Measurements from ENCODE around the gene MAMLD1. TPM values are rescaled to one million over a fixed set of nuclear protein-coding genes. Genes with fewer than 3 reads are reported as not detected.

Gene MAMLD1
- total and polyA plus RNA-seq, 9 of the 15 experiments (the other 6 are each of a cell fraction or from before 2014, with no cell fraction given): 0.12 to 0.18 TPM; not detected in 7

- Histone ChIP-seq H4K20me1 (replicated peaks; ENCODE audit: control insufficient read depth, insufficient read depth, low read length) (no peaks in the 10 kb centered on the region), H3K79me2 (ENCODE audit: control insufficient read depth, insufficient read depth, low read length) (no peaks in the 10 kb centered on the region), H2AFZ (ENCODE audit: low read depth, low read length) (no peak overlapping the region), H3K9me3 (replicated peaks; ENCODE audit: control insufficient read depth, insufficient read depth, low read depth, low read length) (no peaks in the 10 kb centered on the region), H3K27me3 (ENCODE audit: control insufficient read depth in 2 of 2, insufficient read depth in 2 of 2, low read length in 2 of 2) (peaks cover 0 to 36% of the 10 kb centered on the region in 2 experiments; a peak in 2 of 5 replicates), H3K4me1 (replicated peaks in 1 of 2; ENCODE audit: control insufficient read depth in 2 of 2, insufficient read depth in 2 of 2, low read length in 2 of 2) (no peaks in the 10 kb centered on the region), H3K27ac (ENCODE audit: extremely low read depth, low read depth, low read length) (no peak overlapping the region), H3K4me2 (ENCODE audit: insufficient read depth, low read length) (no peak overlapping the region), H3K9me1 (ENCODE audit: control insufficient read depth, insufficient read depth, low read length) (no peaks in the 10 kb centered on the region), H3K4me3 (no peak overlapping the region), H3K9ac (ENCODE audit: insufficient read depth in 1 of 2, low read depth in 2 of 2, low read length in 2 of 2) (no peak overlapping the region), H3K36me3 (ENCODE audit: control insufficient read depth, insufficient read depth, low read length) (no peaks in the 10 kb centered on the region)
- no peak for FAIRE-seq
- no TSS peak for BruUV-seq (replicated peaks)
- no peak for TF ChIP-seq RFX1 (IDR thresholded peaks at IDR 0.05)
- TF ChIP-seq, protein P1, sequence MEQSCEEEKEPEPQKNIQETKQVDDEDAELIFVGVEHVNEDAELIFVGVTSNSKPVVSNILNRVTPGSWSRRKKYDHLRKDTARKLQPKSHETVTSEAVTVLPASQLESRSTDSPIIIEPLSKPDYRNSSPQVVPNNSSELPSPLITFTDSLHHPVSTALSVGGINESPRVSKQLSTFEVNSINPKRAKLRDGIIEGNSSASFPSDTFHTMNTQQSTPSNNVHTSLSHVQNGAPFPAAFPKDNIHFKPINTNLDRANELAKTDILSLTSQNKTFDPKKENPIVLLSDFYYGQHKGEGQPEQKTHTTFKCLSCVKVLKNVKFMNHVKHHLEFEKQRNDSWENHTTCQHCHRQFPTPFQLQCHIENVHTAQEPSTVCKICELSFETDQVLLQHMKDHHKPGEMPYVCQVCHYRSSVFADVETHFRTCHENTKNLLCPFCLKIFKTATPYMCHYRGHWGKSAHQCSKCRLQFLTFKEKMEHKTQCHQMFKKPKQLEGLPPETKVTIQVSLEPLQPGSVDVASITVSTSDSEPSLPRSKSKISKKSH (CRISPR knock-in tag; IDR thresholded peaks at IDR 0.05): no peak
- in situ Hi-C loops (cut with MboI) (no loop called here), intact Hi-C loops (cut with micrococcal nuclease) (no loop called here)
- no peak for ATAC-seq
- 0% methylated on average over 5 of the region's 5 CpGs for WGBS (ENCODE audit: insufficient coverage, low coverage, missing lambda C conversion rate)
- POLR2A ChIA-PET: interaction anchor here (0.9 kb wide), 1 partner anchor 14 kb away, joined by 3 read pairs; no protein-coding TSS in a partner anchor
- no peak for DNase-seq (ENCODE audit: extremely low read depth in 1 of 4, low spot score in 3 of 4)
- CTCF ChIA-PET (ENCODE audit: low intra/inter-chr PET ratio): no interaction called here
These were observed 102.2 kb downstream of the MAMLD1 start for GRCh38 chrX:150465326-150465725.

All from K562 (cell line).